LoVo (cell line): ENCODE data around the gene SNTG2.

Experiments
- DNase-seq: peaks from one replicate; pipeline ENCODE4 v3.0.0-alpha.2; 2016; ENCODE audit warnings: low spot score

The SNTG2 gene

GRCh38 chr2:926896-927295, 23.8 kb upstream of the SNTG2 start:
- DNase-seq = no peak

GRCh38 chr2:929011-929735, 21.5 kb upstream of the SNTG2 start:
- DNase-seq = no peak

GRCh38 chr2:929925-930324, 20.7 kb upstream of the SNTG2 start:
- DNase-seq = no peak

- DNase-seq = no peak
Measured at GRCh38 chr2:930935-931334, 19.7 kb upstream of the SNTG2 start.

GRCh38 chr2:932320-933115, 18.1 kb upstream of the SNTG2 start:
- DNase-seq = no peak

- no peak for DNase-seq
Measured at GRCh38 chr2:933734-934295, 16.8 kb upstream of the SNTG2 start.

GRCh38 chr2:937530-937929, 13.1 kb upstream of the SNTG2 start:
- no peak for DNase-seq

GRCh38 chr2:938181-939005, 12.3 kb upstream of the SNTG2 start:
- DNase-seq = no peak

GRCh38 chr2:939936-940601, 10.6 kb upstream of the SNTG2 start:
- no peak for DNase-seq

GRCh38 chr2:941871-942270, 8.8 kb upstream of the SNTG2 start:
- no peak for DNase-seq

- DNase-seq = no peak
Measured at GRCh38 chr2:942775-943460, 7.7 kb upstream of the SNTG2 start.

GRCh38 chr2:943461-943797, 7.2 kb upstream of the SNTG2 start:
- no peak for DNase-seq

- no peak for DNase-seq
Measured at GRCh38 chr2:943821-944220, 6.8 kb upstream of the SNTG2 start.

- no peak for DNase-seq
Measured at GRCh38 chr2:944693-945092, 6.0 kb upstream of the SNTG2 start.

- DNase-seq = no peak
Measured at GRCh38 chr2:945104-945503, 5.5 kb upstream of the SNTG2 start.

GRCh38 chr2:946073-946948, 4.3 kb upstream of the SNTG2 start:
- DNase-seq = no peak

GRCh38 chr2:949384-950079, 1.1 kb upstream of the SNTG2 start:
- DNase-seq = no peak

- DNase-seq = no peak
Measured at GRCh38 chr2:951224-952006, 766 bp downstream of the SNTG2 start.

GRCh38 chr2:953408-953807, 2.8 kb downstream of the SNTG2 start:
- DNase-seq = no peak
